ENCODE measurements around the gene COL6A2.
"Not testable (repeated sequence)": the region's sequence is repeated elsewhere in the genome, so short reads cannot be mapped to it uniquely, and the experiment has no call there.

COL6A2 gene

DNA sequence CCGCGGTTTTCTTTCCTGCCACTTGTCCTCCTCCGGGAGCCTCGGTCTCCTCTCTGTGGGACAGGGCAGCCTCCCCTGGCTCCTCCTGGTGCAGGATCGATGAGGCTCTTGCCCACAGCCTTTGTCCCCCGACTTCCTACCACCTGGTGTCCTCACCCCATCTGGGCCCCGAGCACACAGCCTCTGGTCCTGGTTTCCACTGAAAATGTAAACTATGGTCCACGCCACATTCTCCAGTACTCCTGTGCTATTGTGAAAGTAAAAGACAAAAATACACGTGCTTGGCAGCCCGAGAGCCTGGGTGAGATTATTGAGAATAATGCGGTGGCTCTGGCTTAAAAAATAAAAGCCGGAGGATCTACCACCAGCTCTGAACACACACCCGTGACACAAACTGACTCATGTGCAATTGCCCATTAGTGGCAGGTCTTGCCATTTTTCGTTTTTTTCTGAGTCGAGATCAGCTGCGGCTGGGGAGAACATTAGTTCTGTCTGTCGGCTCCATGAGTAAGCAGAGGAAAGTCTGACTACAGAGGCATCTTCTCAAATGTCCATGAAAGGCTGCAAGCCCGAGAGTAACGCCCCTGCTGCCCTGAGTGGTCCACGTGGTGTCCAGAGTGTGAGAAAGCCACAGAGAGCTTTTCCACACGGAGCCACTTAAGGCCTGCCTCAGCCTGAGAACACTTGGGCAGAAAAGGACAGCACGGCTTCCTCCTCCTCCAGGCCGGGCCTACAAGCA lies 5.7 kb upstream of the COL6A2 start:
- FAIRE-seq (no peak), DNase-seq (ENCODE audit: extremely low spot score, insufficient read length, low read depth) (no peak)

DNA sequence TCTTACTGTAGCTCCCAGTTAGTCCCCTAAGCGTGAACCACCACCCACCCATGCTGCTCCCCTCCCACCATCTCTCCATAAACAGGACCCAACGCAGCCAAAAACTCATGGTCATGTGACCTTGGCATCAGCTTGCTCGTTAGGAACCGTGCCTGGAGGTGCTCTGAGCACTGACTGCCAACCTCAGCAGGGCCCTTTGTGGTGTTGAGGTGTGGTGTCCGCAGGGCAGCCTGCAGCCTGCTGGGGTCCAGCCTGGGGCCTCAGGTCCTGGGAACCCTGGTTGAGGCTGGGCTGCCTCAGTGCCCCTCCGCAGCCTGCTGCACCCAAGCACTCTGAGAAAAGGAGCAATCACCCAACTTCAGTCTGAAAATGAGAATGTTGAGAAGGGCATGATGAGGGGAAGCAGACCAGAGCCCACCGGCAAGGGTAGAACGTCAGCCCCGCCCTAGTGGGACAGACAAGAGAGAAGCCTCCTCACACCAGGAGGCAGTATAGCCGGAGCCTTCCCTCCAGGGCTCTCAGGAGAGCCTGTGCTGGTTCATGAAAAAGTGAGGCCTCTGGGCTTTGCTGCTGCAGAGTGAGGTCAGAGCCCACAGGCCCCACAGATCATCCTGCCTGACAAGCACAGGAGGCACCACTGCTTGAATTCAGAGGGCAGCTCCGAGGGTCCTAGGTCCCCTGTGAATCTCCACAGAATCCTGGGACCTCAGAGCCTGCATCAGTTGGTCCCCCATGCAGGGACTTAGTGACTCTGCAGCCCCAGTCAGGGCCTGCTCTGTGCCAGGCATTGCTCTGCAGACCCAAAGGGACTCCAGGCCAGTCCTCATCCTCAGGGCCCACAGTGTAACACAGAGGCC lies 4.9 kb upstream of the COL6A2 start:
- FAIRE-seq (no peak), DNase-seq (ENCODE audit: extremely low spot score, insufficient read length, low read depth) (no peak)

GRCh38 chr21:46093668-46094400 lies 4.1 kb upstream of the COL6A2 start:
- no peak for DNase-seq (ENCODE audit: extremely low spot score, insufficient read length, low read depth)
- no peak for FAIRE-seq

- DNase-seq (ENCODE audit: extremely low spot score, insufficient read length, low read depth) (no peak), FAIRE-seq (no peak)
These were observed 3.4 kb upstream of the COL6A2 start for GRCh38 chr21:46094401-46095082.

- FAIRE-seq (no peak), DNase-seq (ENCODE audit: extremely low spot score, insufficient read length, low read depth) (no peak)
These were observed 2.7 kb upstream of the COL6A2 start for GRCh38 chr21:46095083-46095719.

DNA sequence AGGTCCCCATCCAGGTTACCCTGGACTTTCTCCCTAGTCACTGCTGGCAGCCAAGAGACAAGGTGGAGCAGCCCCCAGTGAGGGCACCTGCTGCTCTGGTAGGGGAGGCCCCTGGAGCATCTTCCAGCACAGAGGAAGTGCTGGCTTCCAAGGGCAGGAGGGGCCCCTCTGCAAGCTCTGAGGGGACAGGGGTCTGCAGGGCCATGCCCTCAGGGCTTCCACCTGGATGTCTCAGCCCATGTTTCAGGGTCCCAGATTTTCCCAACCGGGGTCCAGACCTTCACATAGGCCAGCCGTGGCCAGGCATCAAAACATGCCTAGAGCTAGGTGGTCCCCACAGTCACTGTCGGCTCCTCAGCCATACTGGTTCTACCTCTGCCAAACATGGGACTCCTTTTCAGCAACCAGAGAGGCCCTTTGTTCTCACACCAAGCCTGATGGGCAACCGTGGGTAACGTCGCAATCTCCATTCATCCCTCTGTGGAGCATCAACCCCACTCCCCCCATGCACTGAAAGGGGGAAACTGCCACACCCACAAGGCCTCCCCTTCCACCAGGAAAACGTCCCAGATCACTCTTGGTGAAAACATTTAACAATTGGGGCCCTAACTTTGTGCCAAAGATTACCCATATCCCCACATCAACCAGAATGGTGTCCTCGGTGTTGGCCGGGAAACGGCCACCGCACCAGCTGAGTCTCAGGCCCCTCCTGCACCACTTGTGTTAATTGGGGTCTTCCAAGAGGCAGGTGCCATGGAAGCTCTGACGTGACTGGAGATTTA lies 1.9 kb upstream of the COL6A2 start:
- no peak for DNase-seq (ENCODE audit: extremely low spot score, insufficient read length, low read depth)
- FAIRE-seq: no peak

DNA sequence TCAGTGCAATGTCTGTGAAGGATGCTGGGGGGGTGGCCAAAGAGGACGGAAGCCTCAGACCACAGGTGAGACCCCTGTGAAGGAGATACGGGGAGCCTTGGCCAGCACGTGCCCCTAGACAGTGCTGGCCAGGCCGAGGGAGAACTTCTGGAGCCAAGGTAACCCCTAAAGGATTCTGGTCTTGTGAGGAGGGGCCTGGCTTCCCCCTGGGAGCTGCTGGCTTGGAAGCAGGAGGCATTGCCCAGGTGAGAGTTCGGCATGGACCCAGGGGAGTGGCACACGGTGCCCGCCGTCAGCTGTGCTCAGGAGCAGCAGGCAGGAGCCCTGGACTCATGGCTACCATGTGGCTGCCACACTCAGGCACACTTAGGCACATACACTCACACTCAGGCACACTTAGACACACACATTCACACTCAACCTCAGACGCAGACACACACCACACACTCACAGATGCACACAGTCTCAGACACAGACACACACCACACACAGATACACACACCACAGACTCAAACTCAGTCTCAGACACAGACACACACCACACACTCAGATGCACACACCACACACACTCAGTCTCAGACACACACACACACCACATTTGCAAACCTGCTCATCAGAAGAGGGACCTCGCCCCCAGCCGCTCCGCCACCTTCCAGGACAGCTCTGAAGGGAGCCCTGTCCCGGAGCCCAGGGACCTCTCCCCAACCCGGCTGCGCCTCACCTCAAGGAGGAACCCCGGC lies 1.1 kb upstream of the COL6A2 start:
- FAIRE-seq (no peak), DNase-seq (ENCODE audit: extremely low spot score, insufficient read length, low read depth) (no peak)

DNA sequence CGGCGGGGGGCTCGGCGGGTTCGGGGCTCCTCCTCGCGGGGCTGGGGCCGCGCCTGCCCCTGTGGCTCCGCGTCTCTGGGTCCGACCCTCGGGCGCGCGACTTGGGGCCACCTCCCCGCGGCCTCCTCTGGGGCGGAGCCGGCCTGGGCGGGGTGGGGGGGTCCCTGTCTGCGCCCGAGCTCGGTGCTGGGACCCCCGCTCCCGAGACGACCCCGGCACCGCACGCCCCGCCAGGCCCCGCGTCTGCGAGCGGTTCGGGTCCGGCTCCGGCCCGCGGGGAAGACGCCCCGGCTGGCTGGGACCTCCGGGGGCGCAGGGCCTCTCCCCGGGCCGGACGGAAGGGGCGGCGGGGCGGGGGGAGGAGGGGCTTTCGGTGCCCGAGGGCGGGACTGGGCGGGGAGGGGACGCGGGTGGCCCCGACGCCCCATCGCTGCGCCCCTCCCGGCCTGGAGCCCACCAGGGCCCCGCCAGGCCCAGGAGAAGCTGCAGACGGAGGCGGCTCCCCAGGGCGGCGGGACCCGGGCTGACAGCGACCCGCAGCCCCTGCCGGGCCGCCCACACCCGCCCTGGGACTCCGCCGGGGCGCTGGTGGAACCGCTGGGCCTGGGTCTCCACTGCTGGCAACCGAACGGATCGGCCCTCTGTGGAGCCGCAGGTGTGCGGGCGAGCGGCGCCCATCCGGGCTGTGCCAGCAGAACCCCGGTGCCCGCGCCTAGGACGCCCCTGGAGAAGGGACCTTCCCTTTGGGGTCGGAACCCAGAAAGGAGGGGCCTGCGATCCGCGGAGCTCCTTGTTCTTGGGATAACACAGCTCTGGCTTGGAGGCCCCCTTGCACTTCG lies 610 bp downstream of the COL6A2 start:
- FAIRE-seq (no peak), DNase-seq (ENCODE audit: extremely low spot score, insufficient read length, low read depth) (no peak)

DNA sequence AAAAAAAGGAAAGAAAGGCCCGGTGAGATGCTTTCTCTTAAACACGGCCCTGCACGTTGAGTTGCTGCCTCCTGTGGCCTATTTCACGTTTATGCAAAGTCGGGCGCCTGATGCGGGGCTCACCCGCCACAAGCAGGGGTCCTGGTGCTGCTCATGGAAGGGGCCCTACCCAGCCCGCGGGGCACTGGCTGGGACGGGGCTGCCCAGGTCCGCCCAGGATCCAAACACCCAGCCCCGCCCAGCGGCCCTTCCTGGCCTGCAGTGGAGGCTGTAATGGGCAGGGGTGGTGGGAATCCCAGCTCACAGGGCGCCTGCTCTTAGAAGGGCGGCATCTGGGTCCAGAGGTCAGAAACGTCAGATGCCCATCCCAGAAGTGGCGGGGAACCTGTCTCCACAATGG lies 1.6 kb downstream of the COL6A2 start:
- no peak for FAIRE-seq
- DNase-seq (ENCODE audit: extremely low spot score, insufficient read length, low read depth): no peak

DNA sequence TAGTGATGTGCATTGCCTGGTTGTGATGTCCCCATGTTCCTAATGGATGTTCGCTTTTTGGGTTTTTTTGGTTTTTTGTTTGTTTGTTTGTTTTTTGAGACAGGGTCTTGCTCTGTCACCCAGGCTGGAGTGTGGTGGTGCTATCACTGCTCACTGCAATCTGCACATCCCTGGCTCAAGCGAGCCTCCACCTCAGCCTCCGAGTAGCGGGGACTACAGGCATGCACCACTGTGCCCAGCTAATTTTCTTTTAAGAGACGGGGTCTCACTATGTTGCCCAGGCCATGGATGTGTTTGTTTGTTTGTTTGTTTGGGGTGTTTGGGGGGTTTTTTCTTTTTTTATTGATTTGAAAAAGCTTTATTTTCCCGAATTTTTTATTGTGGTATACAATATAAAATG lies 2.1 kb downstream of the COL6A2 start:
- FAIRE-seq: no peak
- DNase-seq (ENCODE audit: extremely low spot score, insufficient read length, low read depth): no peak

DNA sequence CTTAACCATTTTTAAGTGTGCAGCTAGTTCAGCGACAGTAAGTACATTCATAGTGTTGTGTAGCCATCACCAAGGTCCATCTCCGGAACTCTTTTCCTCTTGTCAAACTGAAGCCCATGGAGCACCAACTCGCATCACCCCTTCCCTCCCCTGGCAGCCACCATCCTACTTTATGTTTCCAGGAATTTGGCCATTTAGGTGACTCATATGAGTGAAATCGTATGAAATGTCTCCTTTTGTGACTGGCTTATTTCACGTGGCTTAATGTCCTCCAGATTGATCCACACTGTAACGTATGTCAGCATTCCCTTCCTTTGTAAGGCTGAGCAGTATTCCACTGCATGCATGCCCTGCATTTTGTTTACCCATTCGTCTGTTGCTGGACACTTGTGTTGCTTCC lies 2.5 kb downstream of the COL6A2 start:
- FAIRE-seq: no peak
- DNase-seq (ENCODE audit: extremely low spot score, insufficient read length, low read depth): no peak

DNA sequence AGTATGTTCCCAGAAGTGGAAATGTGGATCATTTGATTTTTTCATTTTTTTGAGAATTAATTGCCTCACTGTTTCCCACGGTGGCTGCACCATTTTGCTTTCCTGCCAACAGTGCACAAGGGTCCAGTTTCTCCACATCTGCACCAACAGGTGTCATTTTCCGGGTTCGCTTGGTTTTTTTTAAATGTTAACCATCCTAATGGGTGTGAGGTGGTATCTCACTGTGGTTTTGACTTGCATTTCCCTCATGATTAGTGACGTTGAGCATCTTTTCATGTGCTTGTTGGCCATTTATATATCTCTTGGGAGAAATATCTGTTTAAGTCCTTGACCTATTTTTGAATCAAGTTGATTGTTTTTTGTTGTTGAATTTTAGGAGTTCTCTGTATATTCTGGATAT lies 3.0 kb downstream of the COL6A2 start:
- FAIRE-seq (no peak), DNase-seq (ENCODE audit: extremely low spot score, insufficient read length, low read depth) (no peak)

DNA sequence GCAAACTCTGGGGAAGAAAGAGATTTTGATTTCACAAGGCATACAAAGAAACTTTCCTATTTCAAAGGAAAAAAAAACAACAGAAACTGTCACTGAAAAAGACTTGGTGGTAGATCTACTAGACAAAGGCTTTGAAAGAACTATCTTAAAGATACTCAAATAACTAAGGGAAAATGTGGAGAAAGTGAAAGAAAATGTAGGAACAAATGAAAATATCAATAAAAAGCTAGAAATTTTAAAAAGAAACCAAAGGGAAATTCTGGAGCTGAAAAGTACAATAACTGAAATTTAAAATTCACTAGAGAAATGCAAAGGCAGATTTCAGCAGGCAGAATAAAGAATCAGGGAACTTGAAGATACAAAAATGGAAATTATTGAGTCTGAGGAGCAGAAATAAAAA lies 6.2 kb downstream of the COL6A2 start:
- DNase-seq (ENCODE audit: extremely low spot score, insufficient read length, low read depth): no peak
- no peak for FAIRE-seq

DNA sequence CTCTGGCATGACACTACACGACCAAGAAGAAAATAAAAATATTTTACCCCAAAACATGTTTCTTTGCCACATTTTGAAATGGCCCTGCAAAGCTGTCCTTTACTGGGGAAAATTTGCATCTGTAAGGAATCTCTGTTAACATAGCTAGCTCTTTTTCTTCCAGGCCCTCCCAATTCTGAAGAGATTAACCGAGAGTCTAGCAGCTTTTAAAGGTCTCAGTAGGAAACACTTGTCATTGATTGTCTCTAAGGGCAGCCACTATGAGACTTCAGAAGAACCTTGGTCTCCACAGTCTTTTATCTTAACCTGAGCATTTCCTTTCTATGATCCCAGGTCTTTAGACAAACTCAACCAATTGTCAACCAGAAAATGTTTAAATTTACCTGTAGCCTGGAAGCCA lies 9.5 kb downstream of the COL6A2 start:
- not testable (repeated sequence) for DNase-seq (ENCODE audit: extremely low spot score, insufficient read length, low read depth)

DNA sequence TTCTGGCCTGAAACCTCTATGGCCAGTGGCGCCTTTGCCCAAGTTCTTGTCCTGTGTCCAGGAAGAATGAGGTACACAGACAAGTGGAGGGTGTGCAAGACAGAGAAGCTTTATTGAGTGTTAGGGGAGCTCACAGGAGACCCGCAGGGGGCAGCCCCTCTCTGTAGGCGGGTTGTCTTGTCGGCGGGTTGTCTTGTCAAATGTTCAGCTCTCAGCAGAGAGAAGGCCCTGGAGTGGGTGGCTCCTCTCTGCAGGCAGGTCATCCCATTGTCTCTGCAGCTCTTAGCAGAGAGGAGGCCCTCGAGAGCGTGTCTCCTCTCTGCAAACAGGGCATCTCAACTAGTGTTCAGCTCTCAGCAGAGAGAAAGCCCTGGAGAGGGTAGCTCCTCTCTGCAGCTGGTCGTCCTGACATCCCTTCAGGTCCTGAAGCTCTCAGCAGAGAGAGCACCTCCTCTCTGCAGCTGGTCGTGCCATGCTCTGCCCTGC lies 11.0 kb downstream of the COL6A2 start:
- FAIRE-seq (no peak), DNase-seq (ENCODE audit: extremely low spot score, insufficient read length, low read depth) (no peak)

More for the DNA sequence above, 9.5 kb downstream of the COL6A2 start:
- FAIRE-seq: not testable (repeated sequence)

DNA sequence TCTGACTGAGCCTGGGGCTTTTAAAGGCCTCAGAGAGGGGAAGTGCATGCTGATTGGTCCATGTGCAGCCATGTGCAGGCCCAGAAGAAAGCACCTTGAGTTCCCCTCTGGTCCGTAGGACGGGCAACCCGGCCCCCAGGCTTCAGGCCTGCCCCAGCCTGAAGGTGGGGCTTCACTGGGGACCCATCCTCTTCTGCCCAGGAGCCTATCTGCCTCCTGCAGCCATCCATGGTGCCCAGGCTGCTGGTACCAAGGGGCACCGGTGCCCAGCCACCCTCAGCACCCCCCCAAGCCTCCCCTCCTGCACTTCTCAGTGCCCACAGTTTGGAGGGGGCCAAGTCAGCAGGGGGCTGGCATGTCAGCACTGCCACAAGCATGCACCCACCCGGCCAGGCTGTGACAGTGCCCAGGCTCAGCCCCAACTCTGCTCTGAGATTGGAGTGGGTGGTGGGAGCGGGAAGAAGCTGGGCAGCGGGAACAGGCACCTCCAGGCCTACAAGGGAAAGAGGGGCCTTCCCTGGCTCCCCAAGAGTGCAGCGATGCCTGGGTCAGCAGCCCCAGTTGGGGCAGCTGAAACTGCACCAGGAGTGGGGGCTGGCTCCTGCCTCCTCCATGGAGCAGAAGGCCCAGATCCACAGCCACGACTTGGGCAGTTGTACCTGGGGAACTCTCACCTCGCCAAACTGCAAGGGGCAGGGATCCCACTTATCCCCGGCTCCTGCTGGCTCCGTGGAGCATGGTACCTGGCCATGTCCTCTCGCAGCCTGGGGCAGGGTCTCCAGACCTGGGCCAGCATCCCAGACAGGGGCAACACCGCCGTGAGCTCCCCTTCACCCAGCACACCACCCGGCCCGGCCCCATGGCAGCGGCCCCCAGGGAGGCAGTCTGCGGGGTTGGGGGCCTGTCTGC lies 11.7 kb downstream of the COL6A2 start:
- FAIRE-seq: no peak

More for the DNA sequence above, 11.7 kb downstream of the COL6A2 start:
- no peak for DNase-seq (ENCODE audit: extremely low spot score, insufficient read length, low read depth)

Data from GM18507 (cell line).